GM18873 (cell line): ENCODE data around the gene PCYOX1L.

Experiments
- ATAC-seq: cut with Tn5 transposase; IDR thresholded peaks from one replicate; pipeline ENCODE4 v1.9.1; 2021; ENCODE audit warnings: mild to moderate bottlenecking, moderate library complexity, moderate number of reproducible peaks; ENCODE audit not compliant: unreplicated experiment, low FRiP score

Gene PCYOX1L

GRCh38 chr5:149357370-149358293 lies at the start of gene PCYOX1L:
PCYOX1L (plus strand) TSS chr5:149358046; CDS start chr5:149358069, 23 bp downstream.
- ATAC-seq: peak; percentile 99

- ATAC-seq: no peak
These were observed 48.5 kb upstream of the PCYOX1L start for GRCh38 chr5:149309354-149309753.

GRCh38 chr5:149310488-149310887 lies 47.4 kb upstream of the PCYOX1L start:
- no peak for ATAC-seq

- no peak for ATAC-seq
These were observed 46.7 kb upstream of the PCYOX1L start for GRCh38 chr5:149310947-149311658.

- ATAC-seq: no peak
These were observed 44.5 kb upstream of the PCYOX1L start for GRCh38 chr5:149313151-149313841.

GRCh38 chr5:149314571-149315111 lies 43.2 kb upstream of the PCYOX1L start:
- ATAC-seq: no peak

GRCh38 chr5:149315753-149316152 lies 42.1 kb upstream of the PCYOX1L start:
- no peak for ATAC-seq

GRCh38 chr5:149317281-149318048 lies 40.4 kb upstream of the PCYOX1L start:
- no peak for ATAC-seq

GRCh38 chr5:149319174-149319573 lies 38.7 kb upstream of the PCYOX1L start:
- ATAC-seq: no peak

GRCh38 chr5:149320791-149321330 lies 37.0 kb upstream of the PCYOX1L start:
- no peak for ATAC-seq

GRCh38 chr5:149322518-149322917 lies 35.3 kb upstream of the PCYOX1L start:
- ATAC-seq: no peak

- ATAC-seq: no peak
These were observed 34.6 kb upstream of the PCYOX1L start for GRCh38 chr5:149323210-149323609.

GRCh38 chr5:149323621-149324205 lies 34.1 kb upstream of the PCYOX1L start:
- ATAC-seq: no peak

- ATAC-seq: no peak
These were observed 33.2 kb upstream of the PCYOX1L start for GRCh38 chr5:149324641-149325040.

- ATAC-seq: no peak
These were observed 32.6 kb upstream of the PCYOX1L start for GRCh38 chr5:149325166-149325735.

GRCh38 chr5:149325894-149326293 lies 32.0 kb upstream of the PCYOX1L start:
- no peak for ATAC-seq

GRCh38 chr5:149326611-149327010 lies 31.2 kb upstream of the PCYOX1L start:
- no peak for ATAC-seq

GRCh38 chr5:149328177-149328576 lies 29.7 kb upstream of the PCYOX1L start:
- no peak for ATAC-seq
